GM23338 (cell line): ENCODE results near the gene SHISA6.

Source experiments
- CREB1 ChIP-seq: fragments of 250-450 bp; sonication (Bioruptor Pico); IDR thresholded peaks from 2 replicates; pipeline ENCODE4 v1.5.0; 2020; ENCODE audit warnings: low read depth, mild to moderate bottlenecking, moderate library complexity
- EZH2 ChIP-seq: fragments of 200-600 bp; sonication (generic); IDR thresholded peaks from one replicate; pipeline ENCODE4 v1.8.0; 2017; ENCODE audit warnings: antibody characterized with exemption, mild to moderate bottlenecking, low read depth; ENCODE audit not compliant: unreplicated experiment
- EZH2phosphoT487 ChIP-seq: fragments of 200-600 bp; sonication (generic); IDR thresholded peaks from one replicate; pipeline ENCODE4 v1.8.1; 2018; ENCODE audit warnings: antibody characterized with exemption; ENCODE audit not compliant: unreplicated experiment
- JUNB ChIP-seq: IDR thresholded peaks from one replicate; pipeline ENCODE4 v1.6.1; 2016; ENCODE audit warnings: antibody characterized with exemption; ENCODE audit not compliant: unreplicated experiment
- POLR2AphosphoS5 ChIP-seq: IDR thresholded peaks from 2 replicates; pipeline ENCODE4 v1.6.1; 2016; ENCODE audit warnings: antibody characterized with exemption, low read depth
- STAT1 ChIP-seq: IDR thresholded peaks from one replicate; pipeline ENCODE4 v1.6.1; 2016; ENCODE audit warnings: antibody characterized with exemption; ENCODE audit not compliant: unreplicated experiment
- TF ChIP-seq, protein P1 (sequence below), 2 experiments: fragments of 200-600 bp in 1 of 2; sonication (generic) in 1 of 2; conservative IDR thresholded peaks; 2 replicates each; pipeline versions ENCODE4 v1.5.1 to v1.6.1; 2016 to 2017; ENCODE audit warnings: antibody characterized with exemption in 2 of 2, low read depth in 2 of 2, mild to moderate bottlenecking in 2 of 2, moderate library complexity in 1 of 2
- TF ChIP-seq, protein P2 (sequence below): IDR thresholded peaks from one replicate; pipeline ENCODE4 v1.6.1; 2018; ENCODE audit warnings: antibody characterized with exemption; ENCODE audit not compliant: unreplicated experiment
- TF ChIP-seq, protein P3 (sequence below): fragments of 250-450 bp; sonication (Bioruptor Pico); IDR thresholded peaks from 2 replicates; pipeline ENCODE4 v1.5.0; 2020; ENCODE audit warnings: mild to moderate bottlenecking, moderate library complexity

DNA sequence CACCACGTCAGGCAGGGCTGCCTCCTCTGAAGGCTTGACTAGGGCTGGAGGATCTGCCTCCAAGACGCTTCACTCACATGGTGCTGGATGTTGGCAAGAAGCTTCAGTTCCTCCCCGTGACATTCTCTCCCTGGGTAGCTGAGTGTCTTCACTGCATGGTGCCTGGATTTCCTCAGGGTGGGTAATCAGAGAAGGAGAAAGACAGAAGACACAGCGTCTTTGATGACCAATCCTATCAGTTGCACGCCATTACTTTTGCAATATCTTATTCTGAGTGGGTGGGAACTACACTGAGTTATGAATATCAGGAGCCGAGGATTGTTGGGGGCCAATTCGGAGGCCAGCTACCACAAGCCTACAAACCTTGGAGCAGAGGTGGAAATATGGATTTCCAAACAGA is 139.7 kb downstream of the SHISA6 start:
- TF ChIP-seq, protein P1, sequence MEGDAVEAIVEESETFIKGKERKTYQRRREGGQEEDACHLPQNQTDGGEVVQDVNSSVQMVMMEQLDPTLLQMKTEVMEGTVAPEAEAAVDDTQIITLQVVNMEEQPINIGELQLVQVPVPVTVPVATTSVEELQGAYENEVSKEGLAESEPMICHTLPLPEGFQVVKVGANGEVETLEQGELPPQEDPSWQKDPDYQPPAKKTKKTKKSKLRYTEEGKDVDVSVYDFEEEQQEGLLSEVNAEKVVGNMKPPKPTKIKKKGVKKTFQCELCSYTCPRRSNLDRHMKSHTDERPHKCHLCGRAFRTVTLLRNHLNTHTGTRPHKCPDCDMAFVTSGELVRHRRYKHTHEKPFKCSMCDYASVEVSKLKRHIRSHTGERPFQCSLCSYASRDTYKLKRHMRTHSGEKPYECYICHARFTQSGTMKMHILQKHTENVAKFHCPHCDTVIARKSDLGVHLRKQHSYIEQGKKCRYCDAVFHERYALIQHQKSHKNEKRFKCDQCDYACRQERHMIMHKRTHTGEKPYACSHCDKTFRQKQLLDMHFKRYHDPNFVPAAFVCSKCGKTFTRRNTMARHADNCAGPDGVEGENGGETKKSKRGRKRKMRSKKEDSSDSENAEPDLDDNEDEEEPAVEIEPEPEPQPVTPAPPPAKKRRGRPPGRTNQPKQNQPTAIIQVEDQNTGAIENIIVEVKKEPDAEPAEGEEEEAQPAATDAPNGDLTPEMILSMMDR (conservative IDR thresholded peaks at IDR 0.05; ENCODE audit: low read depth in 2 of 2) = no peak
- TF ChIP-seq EZH2phosphoT487 = no peak
- TF ChIP-seq CREB1 (CRISPR knock-in tag) = no peak
- no peak for TF ChIP-seq EZH2
- TF ChIP-seq JUNB = no peak
- TF ChIP-seq, protein P2, sequence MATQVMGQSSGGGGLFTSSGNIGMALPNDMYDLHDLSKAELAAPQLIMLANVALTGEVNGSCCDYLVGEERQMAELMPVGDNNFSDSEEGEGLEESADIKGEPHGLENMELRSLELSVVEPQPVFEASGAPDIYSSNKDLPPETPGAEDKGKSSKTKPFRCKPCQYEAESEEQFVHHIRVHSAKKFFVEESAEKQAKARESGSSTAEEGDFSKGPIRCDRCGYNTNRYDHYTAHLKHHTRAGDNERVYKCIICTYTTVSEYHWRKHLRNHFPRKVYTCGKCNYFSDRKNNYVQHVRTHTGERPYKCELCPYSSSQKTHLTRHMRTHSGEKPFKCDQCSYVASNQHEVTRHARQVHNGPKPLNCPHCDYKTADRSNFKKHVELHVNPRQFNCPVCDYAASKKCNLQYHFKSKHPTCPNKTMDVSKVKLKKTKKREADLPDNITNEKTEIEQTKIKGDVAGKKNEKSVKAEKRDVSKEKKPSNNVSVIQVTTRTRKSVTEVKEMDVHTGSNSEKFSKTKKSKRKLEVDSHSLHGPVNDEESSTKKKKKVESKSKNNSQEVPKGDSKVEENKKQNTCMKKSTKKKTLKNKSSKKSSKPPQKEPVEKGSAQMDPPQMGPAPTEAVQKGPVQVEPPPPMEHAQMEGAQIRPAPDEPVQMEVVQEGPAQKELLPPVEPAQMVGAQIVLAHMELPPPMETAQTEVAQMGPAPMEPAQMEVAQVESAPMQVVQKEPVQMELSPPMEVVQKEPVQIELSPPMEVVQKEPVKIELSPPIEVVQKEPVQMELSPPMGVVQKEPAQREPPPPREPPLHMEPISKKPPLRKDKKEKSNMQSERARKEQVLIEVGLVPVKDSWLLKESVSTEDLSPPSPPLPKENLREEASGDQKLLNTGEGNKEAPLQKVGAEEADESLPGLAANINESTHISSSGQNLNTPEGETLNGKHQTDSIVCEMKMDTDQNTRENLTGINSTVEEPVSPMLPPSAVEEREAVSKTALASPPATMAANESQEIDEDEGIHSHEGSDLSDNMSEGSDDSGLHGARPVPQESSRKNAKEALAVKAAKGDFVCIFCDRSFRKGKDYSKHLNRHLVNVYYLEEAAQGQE = no peak
- no peak for TF ChIP-seq POLR2AphosphoS5
- no peak for TF ChIP-seq STAT1
- TF ChIP-seq, protein P3, sequence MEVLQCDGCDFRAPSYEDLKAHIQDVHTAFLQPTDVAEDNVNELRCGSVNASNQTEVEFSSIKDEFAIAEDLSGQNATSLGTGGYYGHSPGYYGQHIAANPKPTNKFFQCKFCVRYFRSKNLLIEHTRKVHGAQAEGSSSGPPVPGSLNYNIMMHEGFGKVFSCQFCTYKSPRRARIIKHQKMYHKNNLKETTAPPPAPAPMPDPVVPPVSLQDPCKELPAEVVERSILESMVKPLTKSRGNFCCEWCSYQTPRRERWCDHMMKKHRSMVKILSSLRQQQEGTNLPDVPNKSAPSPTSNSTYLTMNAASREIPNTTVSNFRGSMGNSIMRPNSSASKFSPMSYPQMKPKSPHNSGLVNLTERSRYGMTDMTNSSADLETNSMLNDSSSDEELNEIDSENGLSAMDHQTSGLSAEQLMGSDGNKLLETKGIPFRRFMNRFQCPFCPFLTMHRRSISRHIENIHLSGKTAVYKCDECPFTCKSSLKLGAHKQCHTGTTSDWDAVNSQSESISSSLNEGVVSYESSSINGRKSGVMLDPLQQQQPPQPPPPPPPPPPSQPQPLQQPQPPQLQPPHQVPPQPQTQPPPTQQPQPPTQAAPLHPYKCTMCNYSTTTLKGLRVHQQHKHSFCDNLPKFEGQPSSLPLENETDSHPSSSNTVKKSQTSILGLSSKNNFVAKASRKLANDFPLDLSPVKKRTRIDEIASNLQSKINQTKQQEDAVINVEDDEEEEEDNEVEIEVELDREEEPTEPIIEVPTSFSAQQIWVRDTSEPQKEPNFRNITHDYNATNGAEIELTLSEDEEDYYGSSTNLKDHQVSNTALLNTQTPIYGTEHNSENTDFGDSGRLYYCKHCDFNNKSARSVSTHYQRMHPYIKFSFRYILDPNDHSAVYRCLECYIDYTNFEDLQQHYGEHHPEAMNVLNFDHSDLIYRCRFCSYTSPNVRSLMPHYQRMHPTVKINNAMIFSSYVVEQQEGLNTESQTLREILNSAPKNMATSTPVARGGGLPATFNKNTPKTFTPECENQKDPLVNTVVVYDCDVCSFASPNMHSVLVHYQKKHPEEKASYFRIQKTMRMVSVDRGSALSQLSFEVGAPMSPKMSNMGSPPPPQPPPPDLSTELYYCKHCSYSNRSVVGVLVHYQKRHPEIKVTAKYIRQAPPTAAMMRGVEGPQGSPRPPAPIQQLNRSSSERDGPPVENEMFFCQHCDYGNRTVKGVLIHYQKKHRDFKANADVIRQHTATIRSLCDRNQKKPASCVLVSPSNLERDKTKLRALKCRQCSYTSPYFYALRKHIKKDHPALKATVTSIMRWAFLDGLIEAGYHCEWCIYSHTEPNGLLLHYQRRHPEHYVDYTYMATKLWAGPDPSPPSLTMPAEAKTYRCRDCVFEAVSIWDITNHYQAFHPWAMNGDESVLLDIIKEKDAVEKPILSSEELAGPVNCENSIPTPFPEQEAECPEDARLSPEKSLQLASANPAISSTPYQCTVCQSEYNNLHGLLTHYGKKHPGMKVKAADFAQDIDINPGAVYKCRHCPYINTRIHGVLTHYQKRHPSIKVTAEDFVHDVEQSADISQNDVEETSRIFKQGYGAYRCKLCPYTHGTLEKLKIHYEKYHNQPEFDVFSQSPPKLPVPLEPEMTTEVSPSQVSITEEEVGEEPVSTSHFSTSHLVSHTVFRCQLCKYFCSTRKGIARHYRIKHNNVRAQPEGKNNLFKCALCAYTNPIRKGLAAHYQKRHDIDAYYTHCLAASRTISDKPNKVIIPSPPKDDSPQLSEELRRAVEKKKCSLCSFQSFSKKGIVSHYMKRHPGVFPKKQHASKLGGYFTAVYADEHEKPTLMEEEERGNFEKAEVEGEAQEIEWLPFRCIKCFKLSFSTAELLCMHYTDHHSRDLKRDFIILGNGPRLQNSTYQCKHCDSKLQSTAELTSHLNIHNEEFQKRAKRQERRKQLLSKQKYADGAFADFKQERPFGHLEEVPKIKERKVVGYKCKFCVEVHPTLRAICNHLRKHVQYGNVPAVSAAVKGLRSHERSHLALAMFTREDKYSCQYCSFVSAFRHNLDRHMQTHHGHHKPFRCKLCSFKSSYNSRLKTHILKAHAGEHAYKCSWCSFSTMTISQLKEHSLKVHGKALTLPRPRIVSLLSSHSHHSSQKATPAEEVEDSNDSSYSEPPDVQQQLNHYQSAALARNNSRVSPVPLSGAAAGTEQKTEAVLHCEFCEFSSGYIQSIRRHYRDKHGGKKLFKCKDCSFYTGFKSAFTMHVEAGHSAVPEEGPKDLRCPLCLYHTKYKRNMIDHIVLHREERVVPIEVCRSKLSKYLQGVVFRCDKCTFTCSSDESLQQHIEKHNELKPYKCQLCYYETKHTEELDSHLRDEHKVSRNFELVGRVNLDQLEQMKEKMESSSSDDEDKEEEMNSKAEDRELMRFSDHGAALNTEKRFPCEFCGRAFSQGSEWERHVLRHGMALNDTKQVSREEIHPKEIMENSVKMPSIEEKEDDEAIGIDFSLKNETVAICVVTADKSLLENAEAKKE (CRISPR knock-in tag) = no peak
